GM12891 (cell line): ENCODE data around the gene ASTN2.

ENCODE experiments used
- POLR2A ChIP-seq: IDR thresholded peaks from 2 replicates; pipeline ENCODE4 v1.6.1; 2011; ENCODE audit warnings: low read depth, low read length, control low read depth
- POLR2AphosphoS5 ChIP-seq: IDR thresholded peaks from 2 replicates; pipeline ENCODE4 v1.6.1; 2011; ENCODE audit warnings: low read depth, low read length, control low read depth
- SPI1 ChIP-seq: IDR thresholded peaks from 2 replicates; pipeline ENCODE4 v1.6.1; 2011; ENCODE audit warnings: low read depth, low read length, control low read depth

DNA sequence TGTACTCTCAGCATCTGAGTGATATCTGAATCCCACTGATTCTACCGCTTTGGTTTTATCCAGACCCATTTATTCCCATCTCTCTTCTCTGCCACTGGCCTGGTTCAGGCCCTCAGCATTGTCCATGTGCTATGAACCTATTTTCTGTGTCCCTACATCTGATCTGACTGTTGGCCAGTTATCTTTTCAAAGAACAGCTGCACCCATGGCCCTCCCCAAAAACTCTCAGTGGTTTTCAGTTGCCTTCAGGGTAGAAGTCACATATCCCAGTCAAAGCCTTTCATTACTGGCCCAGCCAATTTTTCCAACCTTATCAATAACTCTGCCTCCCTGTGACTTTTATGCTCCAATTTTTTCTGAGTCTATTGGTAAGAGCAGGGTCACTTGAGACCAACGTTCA lies 430.7 kb downstream of the ASTN2 start:
- TF ChIP-seq POLR2AphosphoS5 (no peak), POLR2A (no peak), SPI1 (no peak)
